GM12872 (cell line): ENCODE results near the gene NFAM1.

ENCODE experiments used
- TF ChIP-seq, protein P1 (sequence below): IDR thresholded peaks from 3 replicates; pipeline ENCODE4 v1.5.1; 2011; ENCODE audit warnings: low read depth, mild to moderate bottlenecking, low read length, moderate library complexity; ENCODE audit not compliant: insufficient read depth

NFAM1 gene

GRCh38 chr22:42432818-42433217 is 615 bp upstream of the NFAM1 start:
- TF ChIP-seq, protein P1, sequence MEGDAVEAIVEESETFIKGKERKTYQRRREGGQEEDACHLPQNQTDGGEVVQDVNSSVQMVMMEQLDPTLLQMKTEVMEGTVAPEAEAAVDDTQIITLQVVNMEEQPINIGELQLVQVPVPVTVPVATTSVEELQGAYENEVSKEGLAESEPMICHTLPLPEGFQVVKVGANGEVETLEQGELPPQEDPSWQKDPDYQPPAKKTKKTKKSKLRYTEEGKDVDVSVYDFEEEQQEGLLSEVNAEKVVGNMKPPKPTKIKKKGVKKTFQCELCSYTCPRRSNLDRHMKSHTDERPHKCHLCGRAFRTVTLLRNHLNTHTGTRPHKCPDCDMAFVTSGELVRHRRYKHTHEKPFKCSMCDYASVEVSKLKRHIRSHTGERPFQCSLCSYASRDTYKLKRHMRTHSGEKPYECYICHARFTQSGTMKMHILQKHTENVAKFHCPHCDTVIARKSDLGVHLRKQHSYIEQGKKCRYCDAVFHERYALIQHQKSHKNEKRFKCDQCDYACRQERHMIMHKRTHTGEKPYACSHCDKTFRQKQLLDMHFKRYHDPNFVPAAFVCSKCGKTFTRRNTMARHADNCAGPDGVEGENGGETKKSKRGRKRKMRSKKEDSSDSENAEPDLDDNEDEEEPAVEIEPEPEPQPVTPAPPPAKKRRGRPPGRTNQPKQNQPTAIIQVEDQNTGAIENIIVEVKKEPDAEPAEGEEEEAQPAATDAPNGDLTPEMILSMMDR, result no peak

GRCh38 chr22:42431401-42432019 is 693 bp downstream of the NFAM1 start:
- TF ChIP-seq, protein P1, result no peak

DNA sequence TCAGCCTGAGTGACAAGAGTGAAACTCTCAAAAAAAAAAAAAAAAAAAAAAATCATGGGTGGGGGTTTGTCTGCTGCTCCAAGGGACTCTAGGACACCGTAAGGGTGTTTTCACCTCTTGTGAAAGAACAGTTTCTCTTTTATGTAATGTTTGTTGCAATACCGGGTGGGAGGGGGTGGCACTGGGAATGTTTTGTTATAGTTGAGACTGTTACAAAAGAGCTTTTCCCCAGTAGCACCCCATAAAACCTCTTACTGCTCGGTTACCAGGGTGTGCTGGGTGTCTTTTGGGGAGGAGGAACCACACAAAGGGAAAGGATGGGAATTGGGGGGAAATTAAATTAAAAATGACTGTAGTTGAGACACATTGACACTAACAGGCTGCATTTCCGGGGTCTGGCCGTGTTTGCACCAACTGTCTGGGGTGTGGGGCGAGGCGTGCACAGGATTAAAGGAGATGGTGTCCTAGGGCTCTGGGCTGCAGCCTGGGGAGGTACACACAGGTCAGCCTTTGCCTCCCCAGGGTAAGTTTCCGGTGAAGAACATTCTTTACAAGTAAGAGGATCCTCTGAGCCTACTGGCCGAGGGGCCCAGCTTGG is 1.6 kb downstream of the NFAM1 start:
- TF ChIP-seq, protein P1, result no peak

DNA sequence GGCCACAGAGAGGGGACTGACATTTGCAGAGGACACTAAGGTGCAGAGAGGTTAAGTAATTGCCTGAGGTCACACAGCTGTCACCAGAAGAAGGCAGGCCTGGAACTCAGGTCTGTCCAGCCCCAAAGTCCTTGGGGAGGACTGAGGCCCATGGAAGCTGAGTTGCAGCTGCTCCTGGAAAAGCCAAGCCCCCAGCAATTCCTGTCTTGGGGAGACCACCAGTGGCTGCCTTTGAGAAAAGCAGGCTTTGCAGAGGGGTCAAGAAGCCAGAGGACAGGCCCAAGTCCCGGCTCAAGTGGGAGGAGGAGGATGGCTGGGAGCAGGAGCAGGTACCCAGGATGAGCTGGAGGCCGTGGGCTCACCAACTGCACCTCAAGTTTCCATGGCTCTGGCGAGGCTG is 3.4 kb downstream of the NFAM1 start:
- TF ChIP-seq, protein P1, result no peak

GRCh38 chr22:42428025-42428424 is 4.2 kb downstream of the NFAM1 start:
- TF ChIP-seq, protein P1, result no peak

DNA sequence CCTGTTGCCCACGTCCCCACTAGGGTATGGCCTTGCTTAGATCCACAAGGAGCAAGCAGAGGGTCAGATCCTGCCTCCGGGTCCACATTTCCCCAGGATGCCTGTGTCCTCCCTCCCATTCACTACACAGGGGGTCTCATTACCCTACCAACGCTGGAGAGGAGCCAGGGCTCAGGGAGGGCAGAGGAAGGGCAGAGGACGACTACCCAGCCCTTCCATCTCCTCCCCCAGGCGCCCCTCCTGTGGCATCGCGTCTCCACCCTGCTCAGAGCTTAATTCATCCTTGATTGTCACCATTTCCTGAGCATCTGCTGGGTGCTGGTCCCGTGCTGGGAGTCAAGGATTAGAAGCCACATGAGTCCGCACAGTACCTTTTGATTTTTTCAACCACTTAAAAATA is 5.0 kb downstream of the NFAM1 start:
- TF ChIP-seq, protein P1, result no peak

DNA sequence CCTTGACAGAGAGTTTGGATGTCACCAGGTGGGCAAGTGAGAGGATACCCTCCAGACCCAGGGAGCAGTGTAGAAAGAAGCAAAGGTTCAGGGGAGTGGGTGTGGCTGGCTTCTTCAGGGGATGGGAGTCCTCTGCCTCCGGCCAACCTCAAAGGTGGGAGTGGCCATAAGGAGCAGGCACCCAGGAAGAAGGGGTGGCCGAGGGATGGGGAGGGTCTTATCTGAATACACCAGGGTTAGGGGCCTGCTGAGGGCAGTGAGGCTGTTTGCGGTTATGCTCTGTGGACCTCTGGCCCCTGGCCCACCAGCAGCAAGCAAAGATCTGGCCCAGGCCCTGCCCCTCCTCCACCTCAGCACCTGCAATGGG is 6.2 kb downstream of the NFAM1 start:
- TF ChIP-seq, protein P1, result no peak
